ENCODE results near the gene EPX. TPM values are rescaled to one million over a fixed set of nuclear protein-coding genes. Genes with fewer than 3 reads are reported as not detected.

EPX gene
- polyA plus RNA-seq, 6 donors from 2014 or later: not detected

GRCh38 chr17:58253082-58253481, 60.6 kb downstream of the EPX start:
- no peak for DNase-seq
- H3K27ac Mint-ChIP-seq: no peak overlapping the region
- H3K9me3 Mint-ChIP-seq: no peaks in the 10 kb centered on the region
- H3K27me3 Mint-ChIP-seq: peaks cover 16 to 27% (median 21%) of the 10 kb centered on the region in 3 donors
- no peaks in the 10 kb centered on the region for H3K36me3 Mint-ChIP-seq
- ATAC-seq (ENCODE audit: low read depth in 2 of 2): no peak
- peaks cover 5 to 16% (median 9%) of the 10 kb centered on the region in 3 donors for H3K4me1 Mint-ChIP-seq
- H3K4me3 Mint-ChIP-seq: no peak overlapping the region

Other genes with a start within 250 kb of the EPX start
- not detected for gene CUEDC1, start 237.3 kb upstream of the EPX start, polyA plus RNA-seq (ENCODE audit: low read depth in 6 of 6)
- gene VEZF1, start 204.5 kb upstream of the EPX start, polyA plus RNA-seq (ENCODE audit: low read depth in 6 of 6): 10 to 100 TPM; 39.6 to 58.2 (median 50.6) TPM
- gene SRSF1, start 185.5 kb upstream of the EPX start, polyA plus RNA-seq (ENCODE audit: low read depth in 6 of 6): 10 to 100 TPM; 29.1 to 57.3 (median 41.8) TPM
- 1 to 10 TPM in 1 of 6 donors, under 1 TPM in 5; 0.26 to 1.2 (median 0.82) TPM for gene DYNLL2, start 109.3 kb upstream of the EPX start, polyA plus RNA-seq (ENCODE audit: low read depth in 6 of 6)
- gene OR4D1, start 44.3 kb upstream of the EPX start, polyA plus RNA-seq (ENCODE audit: low read depth in 6 of 6): under 1 TPM in 1 of 6 donors, not detected in 5; 0.07 TPM
- gene OR4D2, start 25.7 kb upstream of the EPX start, polyA plus RNA-seq (ENCODE audit: low read depth in 6 of 6): not detected
- 1 to 10 TPM; 2.1 to 7.0 (median 3.7) TPM for gene MKS1, start 26.5 kb downstream of the EPX start, polyA plus RNA-seq (ENCODE audit: low read depth in 6 of 6)
- gene LPO, start 45.9 kb downstream of the EPX start, polyA plus RNA-seq (ENCODE audit: low read depth in 6 of 6): not detected
- gene MPO, start 88.2 kb downstream of the EPX start, polyA plus RNA-seq (ENCODE audit: low read depth in 6 of 6): under 1 TPM in 2 of 6 donors, not detected in 4; 0.12 to 0.29 TPM
- gene TSPOAP1, start 136.1 kb downstream of the EPX start, polyA plus RNA-seq (ENCODE audit: low read depth in 6 of 6): under 1 TPM in 4 of 6 donors, not detected in 2; 0.03 to 0.58 (median 0.38) TPM
- gene SUPT4H1, start 159.5 kb downstream of the EPX start, polyA plus RNA-seq (ENCODE audit: low read depth in 6 of 6): 100 to 1,000 TPM in 4 of 6 donors, 10 to 100 TPM in 2; 77.4 to 128 (median 110) TPM
- 1 to 10 TPM in 1 of 6 donors, under 1 TPM in 5; 0.28 to 1.2 (median 0.56) TPM for gene RNF43, start 224.8 kb downstream of the EPX start, polyA plus RNA-seq (ENCODE audit: low read depth in 6 of 6)

Measured in naive B cell (primary cell).